B cell (primary cell): ENCODE measurements around the gene CPB2. TPM values are rescaled to one million over a fixed set of nuclear protein-coding genes. Genes with fewer than 3 reads are reported as not detected.

Source experiments
- ATAC-seq: fragments of 200-7000 bp; cut with Tn5 transposase; one replicate; pipeline ENCODE4 v1.10.0; 2021; ENCODE audit warnings: low read depth, mild to moderate bottlenecking, moderate number of reproducible peaks, moderate library complexity
- CTCF ChIA-PET: fragments of 350-600 bp; sonication (Branson Sonifier 250); formaldehyde crosslinking; loops from one replicate; lab custom pipeline; 2021; ENCODE audit warnings: antibody characterized with exemption, inconsistent platforms; lab: Charles Lee
- POLR2A ChIA-PET: fragments of 350-600 bp; sonication (Branson Sonifier 250); formaldehyde crosslinking; loops from one replicate; lab custom pipeline; 2021; ENCODE audit warnings: antibody characterized with exemption; lab: Charles Lee
- DNase-seq: peaks from one replicate; pipeline ENCODE4 v3.0.0; 2013
- H2AFZ ChIP-seq: 2 replicates; pipeline ENCODE4 v1.6.1; 2012; ENCODE audit warnings: mild to moderate bottlenecking, low read depth, low read length; ENCODE audit not compliant: insufficient read depth, poor library complexity, severe bottlenecking
- H3K27ac ChIP-seq, 2 donors: 1 replicate in 1 of 2; 2 replicates in 1 of 2; pipeline ENCODE4 v1.5.1; 2012 to 2013; ENCODE audit warnings: low read length in 2 of 2, mild to moderate bottlenecking in 2 of 2, moderate library complexity in 1 of 2
- H3K27me3 ChIP-seq, 4 experiments: fragments of 200-600 bp in 1 of 4; sonication (generic) in 1 of 4; replicated peaks in 1 of 4; 1 replicate in 2 of 4; 2 replicates in 2 of 4; pipeline versions ENCODE4 v1.6.1 to v1.7.0; 2013 to 2016; ENCODE audit warnings: low read length in 3 of 4, mild to moderate bottlenecking in 2 of 4, mixed read lengths in 1 of 4, moderate library complexity in 1 of 4; ENCODE audit not compliant: insufficient read depth in 4 of 4, control insufficient read depth in 3 of 4; ENCODE audit errors: control extremely low read depth in 1 of 4
- H3K36me3 ChIP-seq, 2 experiments: replicated peaks in 1 of 2; 1 replicate in 1 of 2; 2 replicates in 1 of 2; pipeline versions ENCODE4 v1.6.1 to v1.7.1; 2013; ENCODE audit warnings: low read length in 1 of 2; ENCODE audit not compliant: insufficient read depth in 2 of 2, control insufficient read depth in 1 of 2; ENCODE audit errors: control extremely low read depth in 1 of 2, extremely low read depth in 1 of 2
- H3K4me1 ChIP-seq, 2 donors: fragments of 200-600 bp in 1 of 2; sonication (generic) in 1 of 2; 1 replicate in 1 of 2; 2 replicates in 1 of 2; pipeline versions ENCODE4 v1.5.1 to v1.6.1; 2013 to 2017; ENCODE audit warnings: low read length in 2 of 2; ENCODE audit not compliant: control insufficient read depth in 2 of 2, insufficient read depth in 2 of 2
- H3K4me2 ChIP-seq: replicated peaks from 2 replicates; pipeline ENCODE3; 2012; ENCODE audit warnings: mild to moderate bottlenecking, low read depth, low read length; ENCODE audit not compliant: poor library complexity, severe bottlenecking
- H3K4me3 ChIP-seq, 5 experiments: fragments of 200-600 bp in 1 of 5; sonication (generic) in 1 of 5; 1 replicate in 3 of 5; 2 replicates in 2 of 5; pipeline versions ENCODE4 v1.5.1 to v1.7.0; 2011 to 2016; ENCODE audit warnings: low read length in 4 of 5, mild to moderate bottlenecking in 4 of 5, low read depth in 2 of 5, control low read depth in 1 of 5, moderate library complexity in 1 of 5; ENCODE audit not compliant: insufficient read depth in 1 of 5; ENCODE audit errors: control extremely low read depth in 1 of 5, extremely low read depth in 1 of 5
- H3K79me2 ChIP-seq: fragments of 200-600 bp; sonication (generic); one replicate; pipeline ENCODE4 v1.6.0; 2016; ENCODE audit warnings: low read length; ENCODE audit not compliant: control insufficient read depth, insufficient read depth
- H3K9ac ChIP-seq: fragments of 200-600 bp; sonication (generic); 2 replicates; pipeline ENCODE4 v1.6.1; 2017; ENCODE audit warnings: mild to moderate bottlenecking, low read length, moderate library complexity
- H3K9me3 ChIP-seq, 3 donors: one replicate each; pipeline versions ENCODE4 v1.6.1 to v1.7.1; 2013; ENCODE audit warnings: low read length in 2 of 3; ENCODE audit not compliant: control insufficient read depth in 2 of 3, insufficient read depth in 1 of 3; ENCODE audit errors: control extremely low read depth in 1 of 3
- H4K20me1 ChIP-seq: 2 replicates; pipeline ENCODE4 v1.6.0; 2012; ENCODE audit warnings: mild to moderate bottlenecking, low read length; ENCODE audit not compliant: insufficient read depth, control insufficient read depth, poor library complexity, severe bottlenecking
- H3K27ac Mint-ChIP-seq: one replicate; pipeline ENCODE4 v1.8.0; 2021; ENCODE audit warnings: mixed read lengths
- H3K27me3 Mint-ChIP-seq: one replicate; pipeline ENCODE4 v1.8.0; 2021; ENCODE audit warnings: mixed read lengths
- H3K4me1 Mint-ChIP-seq: one replicate; pipeline ENCODE4 v1.8.0; 2021; ENCODE audit warnings: mixed read lengths
- H3K4me3 Mint-ChIP-seq: one replicate; pipeline ENCODE4 v1.8.0; 2021; ENCODE audit warnings: mixed read lengths
- H3K9me3 Mint-ChIP-seq: one replicate; pipeline ENCODE4 v1.8.0; 2022; ENCODE audit warnings: mixed read lengths; ENCODE audit not compliant: insufficient read depth
- EZH2 ChIP-seq: IDR thresholded peaks from 2 replicates; pipeline ENCODE4 v1.6.1; 2012; ENCODE audit warnings: borderline replicate concordance, low read depth, mild to moderate bottlenecking, moderate library complexity, low read length; ENCODE audit not compliant: insufficient read depth, poor library complexity, severe bottlenecking
- WGBS: methylation state at CpG from one replicate; pipeline ENCODE4 v1.1.5; 2013; ENCODE audit warnings: missing lambda C conversion rate; ENCODE audit not compliant: insufficient coverage; 5-methylcytosine and 5-hydroxymethylcytosine counted together
- intact Hi-C: fragments of 100-400 bp; cut with micrococcal nuclease; formaldehyde crosslinking; loops from one replicate; pipeline ENCODE4 v1.10.0; 2022
- polyA plus RNA-seq: library from polyadenylated mRNA; depleted of rRNA; stranded (reverse); fragments of >200 nt; gene quantifications from 2 replicates; pipeline ENCODE4 v1.2.3, GENCODE V29; 2012
- total RNA-seq, 2 donors: library from RNA; stranded (reverse); fragments of 120-200 nt in 1 of 2; gene quantifications; 1 replicate in 1 of 2; 2 replicates in 1 of 2; pipeline versions ENCODE4 v1.2.3 to v1.2.4, GENCODE V29; 2013 to 2022
- TF ChIP-seq, protein P1 (sequence below): fragments of 200-600 bp; IDR thresholded peaks from one replicate; pipeline ENCODE4 v1.8.0; 2022; ENCODE audit warnings: antibody characterized with exemption, mild to moderate bottlenecking

Gene CPB2
- total and polyA plus RNA-seq, 2 donors (not counting 1 experiment from before 2014, with no cell fraction given), result not detected

DNA sequence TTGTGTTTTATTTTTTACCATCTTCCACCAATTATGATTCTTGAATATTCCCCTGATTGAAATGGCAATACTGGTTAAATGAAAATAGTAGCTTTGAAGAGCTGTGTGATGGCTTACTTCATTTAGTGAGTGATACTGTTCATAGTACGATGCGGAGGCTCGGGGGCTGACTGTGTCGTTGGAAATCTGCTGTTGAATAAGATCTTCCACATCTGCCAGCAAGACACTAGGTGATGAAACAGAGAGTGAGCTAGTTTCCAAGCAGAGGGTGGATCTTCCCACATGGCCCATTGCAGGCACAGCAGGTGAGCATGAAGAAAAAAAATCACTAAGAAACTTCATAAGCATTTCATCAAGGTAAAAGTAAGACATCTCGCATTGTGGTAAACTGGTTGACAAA lies 22.5 kb downstream of the CPB2 start:
- H3K27ac Mint-ChIP-seq, result no peak overlapping the region
- Histone ChIP-seq H3K4me3 (no peak overlapping the region), H3K36me3 (no peaks in the 10 kb centered on the region), H3K27ac (no peak overlapping the region), H3K79me2 (no peaks in the 10 kb centered on the region), H3K4me1 (no peaks in the 10 kb centered on the region), H3K4me2 (no peak overlapping the region), H3K27me3 (no peaks in the 10 kb centered on the region), H3K9me3 (no peaks in the 10 kb centered on the region), H4K20me1 (no peaks in the 10 kb centered on the region), H3K9ac (no peak overlapping the region), H2AFZ (no peak overlapping the region)
- ChIA-PET CTCF (interaction anchor here (1.2 kb wide), 1 partner anchor 10 kb away, joined by 3 read pairs; no protein-coding TSS in a partner anchor), POLR2A (no interaction called here)
- no peaks in the 10 kb centered on the region for H3K4me1 Mint-ChIP-seq
- no peak for TF ChIP-seq EZH2
- TF ChIP-seq, protein P1, sequence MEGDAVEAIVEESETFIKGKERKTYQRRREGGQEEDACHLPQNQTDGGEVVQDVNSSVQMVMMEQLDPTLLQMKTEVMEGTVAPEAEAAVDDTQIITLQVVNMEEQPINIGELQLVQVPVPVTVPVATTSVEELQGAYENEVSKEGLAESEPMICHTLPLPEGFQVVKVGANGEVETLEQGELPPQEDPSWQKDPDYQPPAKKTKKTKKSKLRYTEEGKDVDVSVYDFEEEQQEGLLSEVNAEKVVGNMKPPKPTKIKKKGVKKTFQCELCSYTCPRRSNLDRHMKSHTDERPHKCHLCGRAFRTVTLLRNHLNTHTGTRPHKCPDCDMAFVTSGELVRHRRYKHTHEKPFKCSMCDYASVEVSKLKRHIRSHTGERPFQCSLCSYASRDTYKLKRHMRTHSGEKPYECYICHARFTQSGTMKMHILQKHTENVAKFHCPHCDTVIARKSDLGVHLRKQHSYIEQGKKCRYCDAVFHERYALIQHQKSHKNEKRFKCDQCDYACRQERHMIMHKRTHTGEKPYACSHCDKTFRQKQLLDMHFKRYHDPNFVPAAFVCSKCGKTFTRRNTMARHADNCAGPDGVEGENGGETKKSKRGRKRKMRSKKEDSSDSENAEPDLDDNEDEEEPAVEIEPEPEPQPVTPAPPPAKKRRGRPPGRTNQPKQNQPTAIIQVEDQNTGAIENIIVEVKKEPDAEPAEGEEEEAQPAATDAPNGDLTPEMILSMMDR, result no peak
- H3K27me3 Mint-ChIP-seq, result no peaks in the 10 kb centered on the region
- no peak for DNase-seq
- H3K9me3 Mint-ChIP-seq, result no peaks in the 10 kb centered on the region
- WGBS, result 97% methylated on average over 4 of the region's 5 CpGs
- H3K4me3 Mint-ChIP-seq, result no peak overlapping the region
- no peak for ATAC-seq
- intact Hi-C loops, result no loop called here

DNA sequence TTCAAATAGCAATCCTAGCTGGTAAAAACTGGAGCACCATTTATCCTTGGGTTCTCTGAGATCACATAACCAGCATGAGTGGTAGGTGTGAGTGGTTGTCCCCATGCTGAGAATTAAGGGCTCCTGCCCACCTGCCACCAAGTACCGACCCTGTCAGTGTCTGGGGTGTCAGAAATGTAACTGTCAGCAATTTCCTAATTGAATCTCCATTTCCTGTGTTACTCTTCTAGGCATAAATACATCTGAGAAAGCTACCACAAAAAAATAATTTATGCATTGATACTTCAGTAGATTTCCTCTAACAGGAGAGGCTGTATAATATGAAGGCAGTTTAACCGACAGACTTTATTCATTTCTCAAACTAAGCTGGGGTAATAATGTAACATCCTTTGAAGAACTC lies 25.1 kb downstream of the CPB2 start:
- H3K79me2 ChIP-seq, result no peaks in the 10 kb centered on the region
- no peaks in the 10 kb centered on the region for H3K9me3 ChIP-seq
- no peak for DNase-seq
- TF ChIP-seq, protein P1, result no peak
- TF ChIP-seq EZH2, result no peak
- H3K36me3 ChIP-seq, result no peaks in the 10 kb centered on the region
- Mint-ChIP-seq H3K27ac (no peak overlapping the region), H3K27me3 (no peaks in the 10 kb centered on the region), H3K4me3 (no peak overlapping the region), H3K9me3 (no peaks in the 10 kb centered on the region), H3K4me1 (no peaks in the 10 kb centered on the region)
- H3K27ac ChIP-seq, result no peak overlapping the region
- no CpG with 5 or more reads among the region's 2 CpGs for WGBS
- H3K4me3 ChIP-seq, result no peak overlapping the region
- no peaks in the 10 kb centered on the region for H3K27me3 ChIP-seq
- no peaks in the 10 kb centered on the region for H3K4me1 ChIP-seq
- H4K20me1 ChIP-seq, result no peaks in the 10 kb centered on the region
- ATAC-seq, result no peak
- ChIA-PET POLR2A (no interaction called here), CTCF (no interaction called here)
- no peak overlapping the region for H2AFZ ChIP-seq
- no peak overlapping the region for H3K4me2 ChIP-seq
- intact Hi-C loops, result no loop called here
- no peak overlapping the region for H3K9ac ChIP-seq
